ENCODE data around the gene PCGF3. TPM values are rescaled to one million over a fixed set of nuclear protein-coding genes. Genes with fewer than 3 reads are reported as not detected.

The PCGF3 gene
- total and polyA plus RNA-seq, 10 of the 15 experiments (the other 5 are each of a cell fraction or from before 2014, with no cell fraction given), result 2.2 to 43.8 (median 15.9) TPM

DNA sequence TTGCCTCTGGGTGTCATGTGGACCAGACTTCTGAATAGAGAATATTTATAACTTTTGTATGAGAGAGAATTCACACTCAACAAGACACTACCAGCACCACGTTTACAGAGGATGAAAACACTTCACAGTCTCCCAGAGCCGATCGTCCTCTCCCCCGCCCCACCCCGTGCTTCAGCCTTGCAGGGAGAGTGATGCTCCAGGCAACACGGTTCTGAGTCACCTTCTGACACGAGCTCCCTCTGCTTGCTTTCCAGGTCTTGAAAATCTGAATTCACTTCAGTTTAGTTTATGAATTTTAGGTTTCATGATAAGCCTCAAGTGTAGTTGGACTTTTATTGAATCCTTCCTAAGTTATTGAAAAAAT, 60.5 kb downstream of the PCGF3 start:
- Histone ChIP-seq H3K9ac (ENCODE audit: control insufficient read depth, insufficient read depth, low read length) (no peak overlapping the region), H4K20me1 (ENCODE audit: control insufficient read depth, insufficient read depth) (no peaks in the 10 kb centered on the region; the same call in 1 of the 2 replicates), H3K4me3 (no peak overlapping the region), H3K4me1 (ENCODE audit: control insufficient read depth, insufficient read depth, low read length) (no peaks in the 10 kb centered on the region), H3K27ac (ENCODE audit: control insufficient read depth, insufficient read depth) (no peak overlapping the region), H3K36me3 (ENCODE audit: control insufficient read depth in 2 of 2, insufficient read depth in 2 of 2, low read length in 1 of 2) (peaks cover 25 to 27% of the 10 kb centered on the region in 2 experiments), H3K4me2 (ENCODE audit: control insufficient read depth, insufficient read depth) (no peak overlapping the region), H3K27me3 (replicated peaks in 1 of 2; ENCODE audit: control insufficient read depth in 2 of 2, insufficient read depth in 2 of 2, low read length in 1 of 2) (no peaks in the 10 kb centered on the region), H3K79me2 (ENCODE audit: control insufficient read depth, insufficient read depth, low read length) (peaks cover 3% of the 10 kb centered on the region), H3K9me3 (replicated peaks; ENCODE audit: control insufficient read depth, insufficient read depth, low read length) (no peaks in the 10 kb centered on the region), H2AFZ (ENCODE audit: control insufficient read depth, low read depth, low read length) (no peak overlapping the region)
- ATAC-seq (no peak), FAIRE-seq (no peak), DNase-seq (ENCODE audit: low read depth, low spot score) (no peak)
- intact Hi-C loops (cut with micrococcal nuclease; ENCODE audit: unreplicated experiment), result no loop called here
- CTCF ChIA-PET, result interaction anchor here (1.6 to 3.1 kb wide), 4 partner anchors 10 to 221 kb away, joined by 3 to 11 read pairs (median 6); partner anchors contain the start of gene IDUA
- in situ Hi-C loops (cut with MboI), result no loop called here
- WGBS (ENCODE audit: insufficient coverage, insufficient replicate concordance, low lambda C conversion rate, missing lambda C conversion rate), result 79% methylated on average over 7 of the region's 7 CpGs
- POLR2A ChIA-PET, result no interaction called here
- RAD21 ChIA-PET (ENCODE audit: unreplicated experiment), result interaction anchor here (1.2 kb wide), 1 partner anchor 221 kb away, joined by 4 read pairs; the partner anchor contains the start of gene IDUA
- SMC1A ChIA-PET (ENCODE audit: uncharacterized antibody, unreplicated experiment), result interaction anchor here (1.1 kb wide), 1 partner anchor 10 kb away, joined by 3 read pairs; no protein-coding TSS in a partner anchor
- no TSS peak for BruUV-seq (replicated peaks)
- 0 out of 2 replicates have a peak, but pooled peaks have one; percentile 51 for TF ChIP-seq MTA3 (IDR thresholded peaks at IDR 0.05; ENCODE audit: borderline replicate concordance, low read length)
- no peak for TF ChIP-seq KDM1A (IDR thresholded peaks at IDR 0.05; ENCODE audit: borderline replicate concordance)

DNA sequence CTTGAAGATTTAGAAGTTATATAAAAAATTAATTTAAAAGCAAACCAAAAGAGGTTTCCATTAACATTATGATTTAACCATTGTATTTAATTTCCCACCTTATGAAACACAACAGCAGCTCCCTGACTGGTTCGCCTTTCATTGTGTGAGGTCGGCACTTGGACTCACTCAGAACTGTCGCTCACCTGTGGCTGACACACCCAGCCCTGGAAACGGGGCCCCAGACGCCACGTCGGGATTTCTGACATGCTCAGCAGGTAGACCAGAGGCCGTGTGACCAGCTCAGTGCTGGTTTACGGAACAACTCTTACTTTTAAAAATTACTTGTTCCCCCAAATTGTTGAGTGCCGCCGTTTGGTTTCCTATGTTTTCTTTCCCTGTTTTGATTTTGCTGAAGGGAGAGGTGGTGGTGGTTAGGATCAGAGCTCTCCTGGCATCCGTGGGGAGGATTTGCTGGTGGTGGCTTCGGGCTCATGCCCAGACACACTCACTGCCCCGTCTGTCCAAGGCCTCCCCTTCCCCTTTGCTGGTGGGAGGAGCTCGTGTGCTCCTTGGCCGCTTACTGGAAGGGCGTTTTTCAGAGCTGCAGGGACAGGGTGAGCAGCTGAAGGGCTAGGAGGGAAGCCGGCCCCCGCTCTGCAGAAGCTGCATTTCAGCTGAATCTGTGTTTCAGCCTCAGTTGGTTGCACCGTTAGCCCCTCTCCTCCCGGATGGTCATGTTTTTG, 61.1 kb downstream of the PCGF3 start:
- H2AFZ ChIP-seq (ENCODE audit: control insufficient read depth, low read depth, low read length), result no peak overlapping the region
- H3K4me1 ChIP-seq (ENCODE audit: control insufficient read depth, insufficient read depth, low read length), result no peaks in the 10 kb centered on the region
- H3K9ac ChIP-seq (ENCODE audit: control insufficient read depth, insufficient read depth, low read length), result no peak overlapping the region
- H3K4me2 ChIP-seq (ENCODE audit: control insufficient read depth, insufficient read depth), result no peak overlapping the region
- no peak overlapping the region for H3K27ac ChIP-seq (ENCODE audit: control insufficient read depth, insufficient read depth)
- no peak overlapping the region for H3K4me3 ChIP-seq
- ATAC-seq (no peak), DNase-seq (ENCODE audit: low read depth, low spot score) (no peak), FAIRE-seq (no peak)
- BruUV-seq (replicated peaks), result no TSS peak
- H3K36me3 ChIP-seq (ENCODE audit: control insufficient read depth in 2 of 2, insufficient read depth in 2 of 2, low read length in 1 of 2), result peaks cover 29 to 30% of the 10 kb centered on the region in 2 experiments
- ChIA-PET CTCF (interaction anchor here (1.6 to 3.1 kb wide), 4 partner anchors 10 to 220 kb away, joined by 3 to 11 read pairs (median 6); partner anchors contain the start of gene IDUA), POLR2A (no interaction called here), RAD21 (ENCODE audit: unreplicated experiment) (no interaction called here), SMC1A (ENCODE audit: uncharacterized antibody, unreplicated experiment) (interaction anchor here (1.1 kb wide), 1 partner anchor 11 kb away, joined by 3 read pairs; no protein-coding TSS in a partner anchor)
- 95% methylated on average over 21 of the region's 21 CpGs for WGBS (ENCODE audit: insufficient coverage, insufficient replicate concordance, low lambda C conversion rate, missing lambda C conversion rate)
- TF ChIP-seq POLR2A (IDR thresholded peaks at IDR 0.05; ENCODE audit: low read depth, low read length), result peak; percentile 56
- TF ChIP-seq, protein P1, sequence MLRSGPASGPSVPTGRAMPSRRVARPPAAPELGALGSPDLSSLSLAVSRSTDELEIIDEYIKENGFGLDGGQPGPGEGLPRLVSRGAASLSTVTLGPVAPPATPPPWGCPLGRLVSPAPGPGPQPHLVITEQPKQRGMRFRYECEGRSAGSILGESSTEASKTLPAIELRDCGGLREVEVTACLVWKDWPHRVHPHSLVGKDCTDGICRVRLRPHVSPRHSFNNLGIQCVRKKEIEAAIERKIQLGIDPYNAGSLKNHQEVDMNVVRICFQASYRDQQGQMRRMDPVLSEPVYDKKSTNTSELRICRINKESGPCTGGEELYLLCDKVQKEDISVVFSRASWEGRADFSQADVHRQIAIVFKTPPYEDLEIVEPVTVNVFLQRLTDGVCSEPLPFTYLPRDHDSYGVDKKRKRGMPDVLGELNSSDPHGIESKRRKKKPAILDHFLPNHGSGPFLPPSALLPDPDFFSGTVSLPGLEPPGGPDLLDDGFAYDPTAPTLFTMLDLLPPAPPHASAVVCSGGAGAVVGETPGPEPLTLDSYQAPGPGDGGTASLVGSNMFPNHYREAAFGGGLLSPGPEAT (IDR thresholded peaks at IDR 0.05; ENCODE audit: low read depth), result no peak
- no peaks in the 10 kb centered on the region; the same call in 1 of the 2 replicates for H4K20me1 ChIP-seq (ENCODE audit: control insufficient read depth, insufficient read depth)
- H3K9me3 ChIP-seq (replicated peaks; ENCODE audit: control insufficient read depth, insufficient read depth, low read length), result no peaks in the 10 kb centered on the region
- no peaks in the 10 kb centered on the region for H3K27me3 ChIP-seq (replicated peaks in 1 of 2; ENCODE audit: control insufficient read depth in 2 of 2, insufficient read depth in 2 of 2, low read length in 1 of 2)
- intact Hi-C loops (cut with micrococcal nuclease; ENCODE audit: unreplicated experiment) (no loop called here), in situ Hi-C loops (cut with MboI) (no loop called here)
- H3K79me2 ChIP-seq (ENCODE audit: control insufficient read depth, insufficient read depth, low read length), result peaks cover 7% of the 10 kb centered on the region

Measured in GM12878 (cell line).